Measurements from ENCODE around the gene GADD45B.

Gene GADD45B

GRCh38 chr19:2475702-2476450, at the start of gene GADD45B:
Gene GADD45B (plus strand): TSS chr19:2476127. CDS start chr19:2476359, 232 bp downstream.
- peak; percentile 99 for DNase-seq

- DNase-seq, result no peak
Observed at GRCh38 chr19:2426611-2427428, 49.1 kb upstream of the GADD45B start.

- DNase-seq, result peak; percentile 98 to 99
Observed at GRCh38 chr19:2427429-2428320, 48.3 kb upstream of the GADD45B start, which contains the start of gene TIMM13. Gene TIMM13 (minus strand): TSS chr19:2427586. CDS start chr19:2427533, 53 bp downstream.

- DNase-seq, result no peak
Observed at GRCh38 chr19:2428321-2428690, 47.6 kb upstream of the GADD45B start.

GRCh38 chr19:2428756-2429711, 46.9 kb upstream of the GADD45B start:
- no peak for DNase-seq

GRCh38 chr19:2429917-2430535, 45.9 kb upstream of the GADD45B start:
- DNase-seq, result no peak

- no peak for DNase-seq
Observed at GRCh38 chr19:2431318-2432055, 44.4 kb upstream of the GADD45B start.

GRCh38 chr19:2432131-2432848, 43.6 kb upstream of the GADD45B start:
- no peak for DNase-seq

GRCh38 chr19:2433854-2434253, 42.1 kb upstream of the GADD45B start:
- DNase-seq, result no peak

- no peak for DNase-seq
Observed at GRCh38 chr19:2434267-2434666, 41.7 kb upstream of the GADD45B start.

- DNase-seq, result no peak
Observed at GRCh38 chr19:2434721-2435265, 41.1 kb upstream of the GADD45B start.

GRCh38 chr19:2436384-2436783, 39.5 kb upstream of the GADD45B start:
- no peak for DNase-seq

GRCh38 chr19:2436926-2437325, 39.0 kb upstream of the GADD45B start:
- DNase-seq, result no peak

- no peak for DNase-seq
Observed at GRCh38 chr19:2438178-2438577, 37.7 kb upstream of the GADD45B start.

- no peak for DNase-seq
Observed at GRCh38 chr19:2440515-2440914, 35.4 kb upstream of the GADD45B start.

- DNase-seq, result no peak
Observed at GRCh38 chr19:2441096-2441752, 34.7 kb upstream of the GADD45B start.

GRCh38 chr19:2443116-2443784, 32.7 kb upstream of the GADD45B start:
- DNase-seq, result no peak

GRCh38 chr19:2443785-2444182, 32.1 kb upstream of the GADD45B start:
- DNase-seq, result no peak
